RWPE2 (cell line): ENCODE data around the gene CDH2.

Experiments
- ATAC-seq: fragments of 200-7000 bp; cut with Tn5 transposase; 3 replicates; pipeline ENCODE4 v1.9.1; 2021; ENCODE audit warnings: low read depth
- DNase-seq: peaks from one replicate; pipeline ENCODE4 v3.0.0-alpha.2; 2020; ENCODE audit warnings: low spot score
- H3K27ac ChIP-seq: fragments of 450-650 bp; 2 replicates; pipeline ENCODE4 v1.5.1; 2017; ENCODE audit warnings: mild to moderate bottlenecking; ENCODE audit not compliant: poor library complexity, severe bottlenecking
- H3K27me3 ChIP-seq: fragments of 250-450 bp; sonication (Bioruptor Pico); 2 replicates; pipeline ENCODE4 v1.5.1; 2021; ENCODE audit warnings: mild to moderate bottlenecking, moderate library complexity; ENCODE audit not compliant: insufficient read depth, poor library complexity, severe bottlenecking
- H3K36me3 ChIP-seq: fragments of 250-450 bp; sonication (Bioruptor Pico); 2 replicates; pipeline ENCODE4 v1.5.1; 2020; ENCODE audit warnings: low read depth, mild to moderate bottlenecking, moderate library complexity
- H3K4me1 ChIP-seq: fragments of 250-450 bp; sonication (Bioruptor Pico); 2 replicates; pipeline ENCODE4 v1.5.1; 2021; ENCODE audit warnings: mild to moderate bottlenecking, moderate library complexity; ENCODE audit not compliant: insufficient read depth, poor library complexity, severe bottlenecking
- H3K4me3 ChIP-seq: fragments of 250-450 bp; sonication (Bioruptor Pico); 2 replicates; pipeline ENCODE4 v1.5.1; 2021; ENCODE audit warnings: mild to moderate bottlenecking, moderate library complexity; ENCODE audit not compliant: severe bottlenecking
- H3K9me3 ChIP-seq: fragments of 250-450 bp; sonication (Bioruptor Pico); 2 replicates; pipeline ENCODE4 v1.5.1; 2021; ENCODE audit warnings: mild to moderate bottlenecking, moderate library complexity; ENCODE audit not compliant: severe bottlenecking
- TF ChIP-seq, protein P1 (sequence below): fragments of 450-650 bp; IDR thresholded peaks from one replicate; pipeline ENCODE4 v1.5.1; 2017; ENCODE audit warnings: mild to moderate bottlenecking, moderate library complexity; ENCODE audit not compliant: poor library complexity, severe bottlenecking

Gene CDH2

GRCh38 chr18:27956001-27956640 is 220.8 kb downstream of the CDH2 start:
- H3K27me3 ChIP-seq = no peaks in the 10 kb centered on the region
- H3K4me1 ChIP-seq = no peaks in the 10 kb centered on the region
- H3K4me3 ChIP-seq = no peak overlapping the region
- no peak for ATAC-seq
- TF ChIP-seq, protein P1, sequence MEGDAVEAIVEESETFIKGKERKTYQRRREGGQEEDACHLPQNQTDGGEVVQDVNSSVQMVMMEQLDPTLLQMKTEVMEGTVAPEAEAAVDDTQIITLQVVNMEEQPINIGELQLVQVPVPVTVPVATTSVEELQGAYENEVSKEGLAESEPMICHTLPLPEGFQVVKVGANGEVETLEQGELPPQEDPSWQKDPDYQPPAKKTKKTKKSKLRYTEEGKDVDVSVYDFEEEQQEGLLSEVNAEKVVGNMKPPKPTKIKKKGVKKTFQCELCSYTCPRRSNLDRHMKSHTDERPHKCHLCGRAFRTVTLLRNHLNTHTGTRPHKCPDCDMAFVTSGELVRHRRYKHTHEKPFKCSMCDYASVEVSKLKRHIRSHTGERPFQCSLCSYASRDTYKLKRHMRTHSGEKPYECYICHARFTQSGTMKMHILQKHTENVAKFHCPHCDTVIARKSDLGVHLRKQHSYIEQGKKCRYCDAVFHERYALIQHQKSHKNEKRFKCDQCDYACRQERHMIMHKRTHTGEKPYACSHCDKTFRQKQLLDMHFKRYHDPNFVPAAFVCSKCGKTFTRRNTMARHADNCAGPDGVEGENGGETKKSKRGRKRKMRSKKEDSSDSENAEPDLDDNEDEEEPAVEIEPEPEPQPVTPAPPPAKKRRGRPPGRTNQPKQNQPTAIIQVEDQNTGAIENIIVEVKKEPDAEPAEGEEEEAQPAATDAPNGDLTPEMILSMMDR = no peak
- no peaks in the 10 kb centered on the region for H3K9me3 ChIP-seq
- H3K36me3 ChIP-seq = no peaks in the 10 kb centered on the region
- no peak overlapping the region for H3K27ac ChIP-seq
- DNase-seq = no peak

DNA sequence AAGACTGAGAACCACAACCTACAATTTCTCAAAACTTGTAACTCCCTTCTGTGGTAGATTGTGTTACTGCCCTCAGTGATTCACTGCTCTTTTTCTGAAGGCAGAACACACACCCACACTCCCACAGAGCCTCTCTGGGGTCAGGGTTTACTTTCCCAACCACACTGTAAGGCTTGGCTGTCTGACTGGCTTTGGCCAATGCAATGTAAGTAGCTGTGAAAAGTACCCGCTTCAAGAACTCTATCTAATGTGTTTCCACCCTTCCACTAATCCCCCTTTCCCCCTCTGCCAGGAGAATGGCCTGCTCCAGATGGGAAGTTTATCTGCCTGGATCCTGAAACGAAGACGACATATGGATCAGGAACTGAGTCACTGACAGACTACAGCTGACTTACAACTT is 222.7 kb downstream of the CDH2 start:
- Histone ChIP-seq H3K27ac (no peak overlapping the region), H3K4me3 (no peak overlapping the region), H3K36me3 (no peaks in the 10 kb centered on the region), H3K4me1 (no peaks in the 10 kb centered on the region), H3K9me3 (no peaks in the 10 kb centered on the region), H3K27me3 (no peaks in the 10 kb centered on the region)
- ATAC-seq = no peak
- DNase-seq = no peak
- TF ChIP-seq, protein P1 = no peak

DNA sequence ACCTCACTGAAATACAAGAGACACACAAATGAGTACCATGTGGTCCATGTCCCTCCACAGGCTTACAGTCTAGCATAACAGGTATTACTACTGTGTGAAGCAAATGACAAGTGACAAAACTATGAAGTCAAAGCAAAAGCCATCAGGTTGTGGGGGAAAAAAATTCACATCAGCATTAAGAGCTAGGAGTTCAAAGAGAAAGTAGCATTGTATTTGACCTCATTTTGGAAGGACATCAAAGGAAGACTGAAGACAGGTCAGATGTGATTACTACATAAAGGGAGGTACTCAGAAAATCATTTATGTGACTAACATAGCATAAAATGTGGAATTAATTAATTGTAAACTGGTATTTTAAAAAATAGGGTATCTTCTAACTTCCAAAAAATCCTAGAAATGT is 224.2 kb downstream of the CDH2 start:
- TF ChIP-seq, protein P1 = no peak
- H3K27ac ChIP-seq = no peak overlapping the region
- ATAC-seq (no peak), DNase-seq (no peak)
- H3K4me3 ChIP-seq = no peak overlapping the region
- no peaks in the 10 kb centered on the region for H3K27me3 ChIP-seq
- H3K36me3 ChIP-seq = no peaks in the 10 kb centered on the region
- H3K4me1 ChIP-seq = no peaks in the 10 kb centered on the region
- H3K9me3 ChIP-seq = no peaks in the 10 kb centered on the region

- H3K27me3 ChIP-seq = no peaks in the 10 kb centered on the region
- TF ChIP-seq, protein P1 = no peak
- DNase-seq = no peak
- H3K9me3 ChIP-seq = no peaks in the 10 kb centered on the region
- no peak overlapping the region for H3K4me3 ChIP-seq
- no peaks in the 10 kb centered on the region for H3K36me3 ChIP-seq
- H3K4me1 ChIP-seq = no peaks in the 10 kb centered on the region
- no peak overlapping the region for H3K27ac ChIP-seq
- ATAC-seq = no peak
These were observed 226.2 kb downstream of the CDH2 start for GRCh38 chr18:27950648-27951228.

GRCh38 chr18:27948986-27949385 is 227.9 kb downstream of the CDH2 start:
- Histone ChIP-seq H3K4me3 (no peak overlapping the region), H3K9me3 (no peaks in the 10 kb centered on the region), H3K4me1 (no peaks in the 10 kb centered on the region), H3K27ac (no peak overlapping the region), H3K36me3 (no peaks in the 10 kb centered on the region), H3K27me3 (no peaks in the 10 kb centered on the region)
- no peak for DNase-seq
- TF ChIP-seq, protein P1 = no peak
- ATAC-seq = no peak
